Nephron progenitor cell (in vitro differentiated cells): ENCODE data around the gene PC.

Source experiments
- DNase-seq: peaks from one replicate; pipeline ENCODE4 v3.0.0; 2021
- H3K27ac Mint-ChIP-seq: 2 replicates; pipeline ENCODE4 v1.8.0; 2021; ENCODE audit warnings: mild to moderate bottlenecking, moderate library complexity, mixed read lengths
- H3K27me3 Mint-ChIP-seq: 2 replicates; pipeline ENCODE4 v1.8.0; 2021; ENCODE audit warnings: mild to moderate bottlenecking, low read depth, mixed read lengths; ENCODE audit not compliant: poor library complexity
- H3K36me3 Mint-ChIP-seq: 2 replicates; pipeline ENCODE4 v1.8.0; 2021; ENCODE audit warnings: low read depth, mixed read lengths
- H3K4me1 Mint-ChIP-seq: 2 replicates; pipeline ENCODE4 v1.8.0; 2021; ENCODE audit warnings: mixed read lengths
- H3K4me3 Mint-ChIP-seq: 2 replicates; pipeline ENCODE4 v1.8.0; 2021; ENCODE audit warnings: mild to moderate bottlenecking, moderate library complexity, mixed read lengths
- H3K9me3 Mint-ChIP-seq: 2 replicates; pipeline ENCODE4 v1.8.0; 2021; ENCODE audit warnings: mild to moderate bottlenecking, moderate library complexity, mixed read lengths
- TF ChIP-seq, protein P1 (sequence below): fragments of 200-600 bp; sonication (generic); IDR thresholded peaks from 2 replicates; pipeline ENCODE4 v1.5.0; 2021; ENCODE audit warnings: antibody characterized with exemption

Gene PC

DNA sequence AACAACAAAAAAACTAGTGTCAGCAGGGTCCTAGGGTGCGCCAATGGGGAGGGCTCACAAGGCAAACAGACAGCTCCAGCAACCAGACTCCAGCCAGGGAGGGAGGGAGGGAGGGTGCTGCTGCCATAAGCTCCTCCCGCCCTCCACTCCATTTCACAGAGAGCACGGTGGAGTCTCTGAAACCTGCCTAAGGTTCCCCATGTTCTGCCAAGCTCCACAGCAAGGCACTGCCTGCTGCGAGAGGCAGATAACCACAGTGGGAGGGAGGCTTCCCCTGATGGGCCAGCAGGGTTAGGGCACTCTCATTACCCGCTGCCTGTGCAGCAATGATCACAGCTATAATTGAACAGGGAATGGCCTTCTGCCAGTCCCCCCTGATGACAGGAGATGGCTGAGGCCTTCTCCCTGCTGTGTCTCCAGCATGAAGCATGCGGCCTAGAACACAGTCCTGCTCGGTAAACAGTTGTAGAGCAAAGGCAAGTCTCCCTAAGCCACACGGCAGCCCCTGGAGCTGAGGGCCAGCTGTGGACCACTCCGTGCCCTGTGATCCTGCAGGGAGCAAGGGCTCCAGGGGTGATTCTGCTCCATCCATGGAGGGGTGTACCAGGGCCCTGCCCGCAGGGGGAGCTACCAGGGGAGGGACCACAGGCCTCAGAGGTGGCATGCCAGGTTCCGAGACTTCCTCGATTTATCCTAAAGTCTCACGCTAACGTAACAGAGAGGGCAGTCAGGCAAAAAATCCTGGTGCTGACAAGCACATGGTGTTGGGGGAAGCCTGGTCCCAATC lies 42.9 kb downstream of the PC start:
- Mint-ChIP-seq H3K9me3 (no peaks in the 10 kb centered on the region), H3K27me3 (peaks cover 2% of the 10 kb centered on the region), H3K27ac (peak overlapping the region; percentile 58), H3K4me1 (peaks cover 62% of the 10 kb centered on the region), H3K4me3 (no peak overlapping the region), H3K36me3 (no peaks in the 10 kb centered on the region)
- TF ChIP-seq, protein P1, sequence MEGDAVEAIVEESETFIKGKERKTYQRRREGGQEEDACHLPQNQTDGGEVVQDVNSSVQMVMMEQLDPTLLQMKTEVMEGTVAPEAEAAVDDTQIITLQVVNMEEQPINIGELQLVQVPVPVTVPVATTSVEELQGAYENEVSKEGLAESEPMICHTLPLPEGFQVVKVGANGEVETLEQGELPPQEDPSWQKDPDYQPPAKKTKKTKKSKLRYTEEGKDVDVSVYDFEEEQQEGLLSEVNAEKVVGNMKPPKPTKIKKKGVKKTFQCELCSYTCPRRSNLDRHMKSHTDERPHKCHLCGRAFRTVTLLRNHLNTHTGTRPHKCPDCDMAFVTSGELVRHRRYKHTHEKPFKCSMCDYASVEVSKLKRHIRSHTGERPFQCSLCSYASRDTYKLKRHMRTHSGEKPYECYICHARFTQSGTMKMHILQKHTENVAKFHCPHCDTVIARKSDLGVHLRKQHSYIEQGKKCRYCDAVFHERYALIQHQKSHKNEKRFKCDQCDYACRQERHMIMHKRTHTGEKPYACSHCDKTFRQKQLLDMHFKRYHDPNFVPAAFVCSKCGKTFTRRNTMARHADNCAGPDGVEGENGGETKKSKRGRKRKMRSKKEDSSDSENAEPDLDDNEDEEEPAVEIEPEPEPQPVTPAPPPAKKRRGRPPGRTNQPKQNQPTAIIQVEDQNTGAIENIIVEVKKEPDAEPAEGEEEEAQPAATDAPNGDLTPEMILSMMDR: no peak
- DNase-seq: no peak

DNA sequence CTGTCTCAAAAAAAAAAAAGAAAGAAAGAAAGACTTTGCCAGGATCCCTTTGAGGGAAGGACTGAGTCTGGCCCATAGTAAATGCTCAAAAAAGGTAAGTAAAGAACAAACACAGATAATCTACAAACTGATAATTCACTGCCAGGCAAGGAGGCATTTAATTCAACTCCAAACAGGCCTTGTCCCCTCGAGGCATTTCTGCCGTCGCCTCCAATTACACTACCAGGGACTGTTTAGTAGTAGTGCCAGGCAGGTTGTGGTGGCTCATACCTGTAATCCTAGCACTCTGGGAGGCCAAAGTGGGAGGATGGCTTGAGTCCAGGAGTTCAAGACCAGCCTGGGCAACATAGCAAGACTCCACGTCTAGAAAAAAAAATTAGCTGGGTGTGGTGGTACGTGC lies 43.7 kb downstream of the PC start:
- DNase-seq: no peak
- H3K4me3 Mint-ChIP-seq: no peak overlapping the region
- H3K4me1 Mint-ChIP-seq: peaks cover 64% of the 10 kb centered on the region
- no peak overlapping the region for H3K27ac Mint-ChIP-seq
- H3K36me3 Mint-ChIP-seq: peaks cover 2% of the 10 kb centered on the region
- no peaks in the 10 kb centered on the region for H3K9me3 Mint-ChIP-seq
- TF ChIP-seq, protein P1: no peak
- H3K27me3 Mint-ChIP-seq: peaks cover 6% of the 10 kb centered on the region

DNA sequence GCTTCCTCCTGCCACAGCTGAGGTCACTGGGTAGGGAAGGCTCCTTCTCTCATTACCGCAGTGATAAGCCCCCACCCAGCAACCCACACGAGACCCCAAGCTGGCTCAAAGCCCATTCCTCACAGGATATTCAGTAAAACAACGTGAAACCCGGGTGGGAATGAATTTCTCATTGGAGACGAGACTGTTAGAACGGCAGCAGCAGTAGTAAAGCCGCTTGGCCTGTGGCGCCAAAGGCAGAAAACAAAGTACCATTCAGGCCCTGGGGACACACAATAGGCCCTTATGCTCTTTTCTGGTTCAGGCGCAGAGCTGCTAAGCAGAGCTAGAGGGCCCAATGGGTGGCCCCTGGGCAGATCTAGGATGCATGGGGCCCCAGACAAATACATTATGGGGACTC lies 45.3 kb downstream of the PC start:
- Mint-ChIP-seq H3K4me3 (no peak overlapping the region), H3K4me1 (peaks cover 80% of the 10 kb centered on the region), H3K36me3 (peaks cover 5% of the 10 kb centered on the region), H3K27me3 (peaks cover 7% of the 10 kb centered on the region), H3K9me3 (no peaks in the 10 kb centered on the region), H3K27ac (peak overlapping the region; percentile 95)
- DNase-seq: no peak
- TF ChIP-seq, protein P1: no peak

DNA sequence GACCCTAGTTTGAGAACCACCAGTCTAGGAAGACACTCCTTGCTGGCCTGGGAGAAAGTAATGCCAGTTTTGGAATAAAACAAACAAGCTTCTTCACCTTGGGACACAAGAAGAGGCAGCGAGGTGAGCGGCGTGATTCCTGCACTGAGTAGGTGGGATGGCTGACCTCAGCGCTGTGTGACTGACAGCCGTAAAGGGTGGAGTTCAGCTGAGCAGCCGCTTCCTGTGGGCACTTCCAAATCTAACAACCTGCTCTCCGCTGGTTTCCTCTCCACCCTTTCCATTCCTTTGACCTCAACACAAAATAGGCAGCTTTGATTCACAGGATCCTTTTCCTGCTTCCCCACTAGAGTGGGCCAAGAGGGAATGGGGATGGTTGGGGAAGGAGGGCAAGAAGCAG lies 45.8 kb downstream of the PC start:
- Mint-ChIP-seq H3K27me3 (peaks cover 7% of the 10 kb centered on the region), H3K4me1 (peaks cover 80% of the 10 kb centered on the region), H3K27ac (peak overlapping the region; percentile 95), H3K9me3 (no peaks in the 10 kb centered on the region), H3K36me3 (peaks cover 5% of the 10 kb centered on the region), H3K4me3 (no peak overlapping the region)
- TF ChIP-seq, protein P1: no peak
- no peak for DNase-seq

DNA sequence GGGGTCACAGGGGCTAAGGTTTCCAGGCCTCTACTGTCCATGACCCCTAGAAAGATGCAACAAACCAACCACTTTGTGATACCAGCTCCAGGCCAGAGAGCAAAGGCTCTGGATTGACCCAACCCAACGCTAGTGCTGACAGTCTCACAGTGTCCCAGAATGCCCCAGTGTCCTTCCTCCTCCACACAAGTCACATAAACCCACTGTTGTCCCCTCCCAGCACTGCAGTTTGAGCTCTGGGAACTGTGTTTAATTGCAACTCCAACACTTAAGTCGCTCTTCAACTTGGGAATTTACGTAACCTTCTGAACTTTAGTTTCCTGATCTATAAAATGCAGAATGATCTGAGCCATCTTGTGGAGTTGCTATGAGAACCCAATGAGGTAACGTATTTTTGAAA lies 47.5 kb downstream of the PC start:
- H3K4me1 Mint-ChIP-seq: peaks cover 86% of the 10 kb centered on the region
- no peak for DNase-seq
- H3K9me3 Mint-ChIP-seq: no peaks in the 10 kb centered on the region
- no peak overlapping the region for H3K4me3 Mint-ChIP-seq
- TF ChIP-seq, protein P1: no peak
- peaks cover 5% of the 10 kb centered on the region for H3K36me3 Mint-ChIP-seq
- peaks cover 10% of the 10 kb centered on the region for H3K27me3 Mint-ChIP-seq
- H3K27ac Mint-ChIP-seq: peak overlapping the region; percentile 16

DNA sequence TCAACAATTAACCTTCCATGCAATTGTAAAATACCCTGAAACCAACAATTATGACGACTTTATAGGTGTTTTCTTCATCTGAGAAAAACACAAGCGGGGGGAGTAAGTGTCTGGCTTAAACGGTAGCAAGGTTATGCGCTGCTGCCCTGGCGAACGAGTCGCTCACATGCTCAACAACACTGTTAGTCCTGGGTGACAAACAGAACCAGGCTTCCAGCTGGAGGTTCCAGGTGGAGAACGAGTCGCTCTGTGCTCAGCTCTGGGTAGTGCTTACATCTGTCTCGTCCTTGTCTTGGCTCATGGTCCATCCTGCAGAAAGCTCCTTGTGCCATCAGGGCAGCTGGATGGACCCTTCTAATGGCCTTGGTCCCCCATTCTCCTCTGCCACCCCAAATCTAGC lies 48.2 kb downstream of the PC start:
- TF ChIP-seq, protein P1: no peak
- H3K36me3 Mint-ChIP-seq: peaks cover 5% of the 10 kb centered on the region
- no peak overlapping the region for H3K4me3 Mint-ChIP-seq
- H3K4me1 Mint-ChIP-seq: peaks cover 86% of the 10 kb centered on the region
- H3K27me3 Mint-ChIP-seq: peaks cover 11% of the 10 kb centered on the region
- no peak overlapping the region for H3K27ac Mint-ChIP-seq
- H3K9me3 Mint-ChIP-seq: no peaks in the 10 kb centered on the region
- no peak for DNase-seq
